Right lobe of liver (tissue), 4 donors: ENCODE data around the gene CACNA1D.

Source experiments
- POLR2A ChIP-seq: fragments of 450-650 bp; IDR thresholded peaks from one replicate; pipeline ENCODE4 v1.6.1; 2017; ENCODE audit warnings: antibody characterized with exemption, mild to moderate bottlenecking
- TF ChIP-seq, protein P1 (sequence below), 4 donors: fragments of 200-600 bp in 3 of 4; fragments of 450-650 bp in 1 of 4; IDR thresholded peaks; one replicate each; pipeline versions ENCODE4 v1.5.1 to v1.8.0; 2016 to 2022; ENCODE audit warnings: antibody characterized with exemption in 4 of 4, mild to moderate bottlenecking in 2 of 4
- donor health status: DM: no; HTN: no; CAD: no.
- donor health status: DM: no; HTN: no; CAD: no.
- donor health status: DM: no; HTN: yes; CAD: no.

DNA sequence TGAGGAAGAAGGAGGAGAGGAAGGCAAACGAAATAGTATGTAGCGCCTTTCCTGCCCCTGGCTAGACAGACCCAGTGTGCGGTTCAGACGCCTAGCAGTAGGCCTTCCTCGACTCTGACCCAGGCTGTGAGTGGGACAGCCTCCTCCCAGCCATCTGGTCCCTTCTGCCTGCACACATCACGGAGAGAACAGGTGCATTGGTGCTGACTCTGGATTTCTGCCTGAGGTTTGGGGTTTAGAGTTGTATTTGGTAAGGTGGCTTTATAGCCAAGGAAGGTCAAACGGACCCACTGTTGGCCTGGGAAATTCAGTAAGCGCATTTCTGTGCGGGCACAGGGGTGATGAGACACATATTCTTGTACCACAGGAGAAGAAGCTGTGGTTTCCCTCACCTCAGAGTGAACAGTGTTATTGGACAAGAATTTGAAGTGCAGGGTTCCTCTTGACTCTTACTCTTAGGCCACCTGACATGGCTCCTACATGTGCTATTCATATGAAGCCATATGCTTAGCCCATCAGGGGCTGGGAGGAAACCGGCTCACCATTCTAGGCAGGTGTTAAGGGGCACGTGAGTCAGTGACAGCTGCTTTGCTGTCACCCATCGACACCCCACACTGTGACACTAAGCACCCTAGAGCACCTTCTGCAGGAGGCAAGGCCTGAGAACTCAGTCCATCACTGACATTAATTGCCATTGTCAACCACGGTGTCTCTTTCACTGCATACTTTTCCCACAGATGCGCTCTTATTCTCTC is 208.5 kb downstream of the CACNA1D start:
- TF ChIP-seq, protein P1, sequence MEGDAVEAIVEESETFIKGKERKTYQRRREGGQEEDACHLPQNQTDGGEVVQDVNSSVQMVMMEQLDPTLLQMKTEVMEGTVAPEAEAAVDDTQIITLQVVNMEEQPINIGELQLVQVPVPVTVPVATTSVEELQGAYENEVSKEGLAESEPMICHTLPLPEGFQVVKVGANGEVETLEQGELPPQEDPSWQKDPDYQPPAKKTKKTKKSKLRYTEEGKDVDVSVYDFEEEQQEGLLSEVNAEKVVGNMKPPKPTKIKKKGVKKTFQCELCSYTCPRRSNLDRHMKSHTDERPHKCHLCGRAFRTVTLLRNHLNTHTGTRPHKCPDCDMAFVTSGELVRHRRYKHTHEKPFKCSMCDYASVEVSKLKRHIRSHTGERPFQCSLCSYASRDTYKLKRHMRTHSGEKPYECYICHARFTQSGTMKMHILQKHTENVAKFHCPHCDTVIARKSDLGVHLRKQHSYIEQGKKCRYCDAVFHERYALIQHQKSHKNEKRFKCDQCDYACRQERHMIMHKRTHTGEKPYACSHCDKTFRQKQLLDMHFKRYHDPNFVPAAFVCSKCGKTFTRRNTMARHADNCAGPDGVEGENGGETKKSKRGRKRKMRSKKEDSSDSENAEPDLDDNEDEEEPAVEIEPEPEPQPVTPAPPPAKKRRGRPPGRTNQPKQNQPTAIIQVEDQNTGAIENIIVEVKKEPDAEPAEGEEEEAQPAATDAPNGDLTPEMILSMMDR (IDR thresholded peaks at IDR 0.05), result no peak
- no peak for TF ChIP-seq POLR2A
